Endothelial cell of umbilical vein (primary cell): Measurements from ENCODE around the gene DUSP15. TPM values are rescaled to one million over a fixed set of nuclear protein-coding genes. Genes with fewer than 3 reads are reported as not detected.

Experiments
- BruUV-seq: library from RNA; stranded (reverse); fragments of 400-500 nt; replicated peaks from 2 replicates; lab custom pipeline; 2021; lab: Mats Ljungman, UMichigan
- CTCF ChIA-PET: fragments of 300-600, 350-600 bp; sonication (Branson Sonifier 250); formaldehyde crosslinking; loops from one replicate; lab custom pipeline; 2021; ENCODE audit warnings: antibody characterized with exemption, inconsistent platforms; lab: Charles Lee
- POLR2A ChIA-PET: fragments of 300-600, 350-600 bp; sonication (Branson Sonifier 250); formaldehyde crosslinking; loops from one replicate; lab custom pipeline; 2021; ENCODE audit warnings: antibody characterized with exemption, inconsistent platforms; lab: Charles Lee
- DNase-seq: peaks from one replicate; pipeline ENCODE4 v3.0.0-alpha.2; 2011; ENCODE audit warnings: low read depth, low spot score
- FAIRE-seq: peaks from 2 replicates; lab custom pipeline; 2011; peaks lifted over from hg19 to GRCh38; lab: Jason Lieb, UNC
- H2AFZ ChIP-seq: 2 replicates; pipeline ENCODE4 v1.6.0; 2012; ENCODE audit warnings: low read depth, low read length, control low read depth, inconsistent platforms
- H3K27ac ChIP-seq: 2 replicates; pipeline ENCODE4 v1.5.1; 2011; ENCODE audit warnings: low read depth, mild to moderate bottlenecking, control low read depth, low read length, moderate library complexity; ENCODE audit not compliant: insufficient read depth
- H3K27me3 ChIP-seq, 2 experiments: 2 replicates each; pipeline versions ENCODE4 v1.6.0 to v1.6.1; 2011; ENCODE audit warnings: low read length in 2 of 2, mixed read lengths in 1 of 2; ENCODE audit not compliant: control insufficient read depth in 2 of 2, insufficient read depth in 2 of 2
- H3K36me3 ChIP-seq, 2 experiments: 2 replicates in 1 of 2; 3 replicates in 1 of 2; pipeline ENCODE4 v1.5.1; 2011; ENCODE audit warnings: low read length in 2 of 2, mild to moderate bottlenecking in 1 of 2, moderate library complexity in 1 of 2; ENCODE audit not compliant: control insufficient read depth in 2 of 2, insufficient read depth in 2 of 2; ENCODE audit errors: extremely low read depth in 1 of 2
- H3K4me1 ChIP-seq: 3 replicates; pipeline ENCODE4 v1.5.1; 2011; ENCODE audit warnings: mild to moderate bottlenecking, low read length; ENCODE audit not compliant: control insufficient read depth, insufficient read depth; ENCODE audit errors: extremely low read depth
- H3K4me2 ChIP-seq: 2 replicates; pipeline ENCODE4 v1.6.1; 2011; ENCODE audit warnings: low read length, control low read depth, mixed read lengths; ENCODE audit not compliant: insufficient read depth
- H3K4me3 ChIP-seq, 3 experiments: fragments of 200-600 bp in 1 of 3; sonication (generic), shearing (Covaris generic) in 1 of 3; replicated peaks in 1 of 3; 2 replicates each; pipeline ENCODE4 v1.5.1; 2011 to 2016; ENCODE audit warnings: control low read depth in 3 of 3, low read length in 3 of 3, mild to moderate bottlenecking in 2 of 3, inconsistent platforms in 1 of 3, low read depth in 1 of 3, moderate library complexity in 1 of 3; ENCODE audit not compliant: insufficient read depth in 1 of 3
- H3K79me2 ChIP-seq: 2 replicates; pipeline ENCODE4 v1.6.0; 2012; ENCODE audit warnings: low read length, inconsistent platforms; ENCODE audit not compliant: control insufficient read depth, insufficient read depth
- H3K9ac ChIP-seq: replicated peaks from 2 replicates; pipeline ENCODE3; 2011; ENCODE audit warnings: low read length, control low read depth; ENCODE audit not compliant: insufficient read depth; ENCODE audit errors: extremely low read depth
- H3K9me1 ChIP-seq: replicated peaks from 3 replicates; pipeline ENCODE4 v1.6.0; 2011; ENCODE audit warnings: mild to moderate bottlenecking, low read length; ENCODE audit not compliant: control insufficient read depth, insufficient read depth; ENCODE audit errors: extremely low read depth
- H3K9me3 ChIP-seq: replicated peaks from 2 replicates; pipeline ENCODE4 v1.5.1; 2012; ENCODE audit warnings: low read length, inconsistent platforms; ENCODE audit not compliant: control insufficient read depth, insufficient read depth
- H4K20me1 ChIP-seq: replicated peaks from 2 replicates; pipeline ENCODE3; 2011; ENCODE audit warnings: mild to moderate bottlenecking, low read length; ENCODE audit not compliant: control insufficient read depth, insufficient read depth; ENCODE audit errors: extremely low read depth
- CTCF ChIP-seq, 2 donors: IDR thresholded peaks; 1 replicate in 1 of 2; 2 replicates in 1 of 2; pipeline ENCODE4 v1.5.1; 2011; ENCODE audit warnings: low read length in 2 of 2, mild to moderate bottlenecking in 2 of 2, moderate library complexity in 2 of 2, control low read depth in 1 of 2, inconsistent platforms in 1 of 2, low read depth in 1 of 2; ENCODE audit not compliant: insufficient read depth in 1 of 2; ENCODE audit errors: extremely low read depth in 1 of 2
- EZH2 ChIP-seq: IDR thresholded peaks from 2 replicates; pipeline ENCODE4 v1.6.1; 2012; ENCODE audit warnings: borderline replicate concordance, low read depth, mild to moderate bottlenecking, moderate library complexity, low read length, inconsistent platforms; ENCODE audit not compliant: severe bottlenecking
- FOS ChIP-seq: IDR thresholded peaks from 2 replicates; pipeline ENCODE4 v1.6.1; 2011; ENCODE audit warnings: mild to moderate bottlenecking, low read length, moderate library complexity, borderline replicate concordance; ENCODE audit not compliant: insufficient read depth
- GATA2 ChIP-seq: IDR thresholded peaks from 2 replicates; pipeline ENCODE4 v1.7.0; 2011; ENCODE audit warnings: low read depth, mild to moderate bottlenecking, moderate library complexity, mixed read lengths, low read length; ENCODE audit not compliant: insufficient read length, insufficient read depth
- JUN ChIP-seq: IDR thresholded peaks from 2 replicates; pipeline ENCODE4 v1.6.1; 2011; ENCODE audit warnings: borderline replicate concordance, low read depth; ENCODE audit not compliant: insufficient read length, insufficient read depth
- MYC ChIP-seq: IDR thresholded peaks from one replicate; pipeline ENCODE4 v1.6.1; 2011; ENCODE audit warnings: mild to moderate bottlenecking, low read depth, low read length
- POLR2A ChIP-seq: IDR thresholded peaks from 2 replicates; pipeline ENCODE4 v1.6.1; 2012; ENCODE audit warnings: low read depth, mild to moderate bottlenecking, control low read depth, low read length
- POLR2AphosphoS5 ChIP-seq: IDR thresholded peaks from 2 replicates; pipeline ENCODE4 v1.6.1; 2012; ENCODE audit warnings: low read depth, mild to moderate bottlenecking, control low read depth, low read length, moderate library complexity; ENCODE audit not compliant: insufficient read depth
- dilution Hi-C: fragments of 300-500 bp; cut with MboI; formaldehyde crosslinking; loops from one replicate; pipeline ENCODE4 v1.15.0; 2019; ENCODE audit warnings: low sequenced_read_pairs; ENCODE audit not compliant: extremely low pct_ligation_motif_present
- intact Hi-C: fragments of 100-400 bp; cut with micrococcal nuclease; formaldehyde crosslinking; loops from one replicate; pipeline ENCODE4 v1.10.0; 2022
- polyA plus RNA-seq, 4 experiments: library from polyadenylated mRNA; depleted of rRNA in 3 of 4; stranded (reverse) in 3 of 4; unstranded in 1 of 4; fragments of >200 nt; gene quantifications; 2 replicates each; pipeline versions ENCODE4 v1.2.1 to v1.2.3, GENCODE V29; 2011 to 2012; ENCODE audit warnings: missing spikeins in 1 of 4
- total RNA-seq: library from RNA; stranded (reverse); gene quantifications from 2 replicates; pipeline ENCODE4 v1.2.3, GENCODE V29; 2021
- TF ChIP-seq, protein P1 (sequence below): IDR thresholded peaks from 2 replicates; pipeline ENCODE4 v1.6.1; 2011; ENCODE audit not compliant: insufficient read depth, insufficient read length

DUSP15 gene
- total and polyA plus RNA-seq, 2 donors (not counting 3 experiments of a cell fraction or from before 2014, with no cell fraction given): 0.33 TPM; not detected in 1

DNA sequence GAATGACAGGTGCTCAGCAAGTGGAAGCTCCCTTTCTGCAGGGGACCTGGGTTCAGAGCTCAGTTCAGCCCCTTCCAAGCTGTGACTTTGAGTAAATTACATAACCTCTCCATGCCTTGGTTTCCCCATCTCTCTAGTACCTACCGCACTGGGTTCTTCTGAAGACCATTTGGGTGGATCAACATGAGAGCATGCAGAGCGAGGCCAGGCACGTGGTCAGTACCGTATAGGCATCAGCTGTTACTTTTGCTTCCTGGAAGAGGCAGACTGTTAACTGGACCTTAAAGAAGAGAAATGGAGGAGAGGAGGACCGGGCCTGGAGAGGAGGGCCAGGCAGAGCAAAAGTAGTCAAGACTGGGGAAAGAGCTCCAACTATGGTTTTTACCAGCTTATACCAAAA, 52.9 kb downstream of the DUSP15 start:
- dilution Hi-C loops: no loop called here
- CTCF ChIA-PET: interaction anchor here (2.1 to 25.3 kb wide), 3 partner anchors 16 to 213 kb away, joined by 8 to 619 read pairs (median 8); partner anchors contain the start of gene FOXS1

GRCh38 chr20:31816221-31816620, 54.1 kb downstream of the DUSP15 start:
- H3K79me2 ChIP-seq: no peaks in the 10 kb centered on the region
- TF ChIP-seq POLR2A (no peak), MYC (no peak), CTCF (IDR thresholded peaks at IDR 0.05; ENCODE audit: extremely low read depth in 1 of 2, insufficient read depth in 1 of 2, low read depth in 1 of 2, low read length in 2 of 2) (no peak), EZH2 (no peak), FOS (no peak), POLR2AphosphoS5 (no peak), JUN (no peak), GATA2 (no peak)
- TF ChIP-seq, protein P1, sequence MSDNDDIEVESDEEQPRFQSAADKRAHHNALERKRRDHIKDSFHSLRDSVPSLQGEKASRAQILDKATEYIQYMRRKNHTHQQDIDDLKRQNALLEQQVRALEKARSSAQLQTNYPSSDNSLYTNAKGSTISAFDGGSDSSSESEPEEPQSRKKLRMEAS: no peak
- no peaks in the 10 kb centered on the region for H3K9me3 ChIP-seq
- BruUV-seq: no TSS peak
- H3K9me1 ChIP-seq: no peaks in the 10 kb centered on the region
- H3K27ac ChIP-seq: no peak overlapping the region
- POLR2A ChIA-PET: no interaction called here
- FAIRE-seq (no peak), DNase-seq (no peak)
- H3K4me1 ChIP-seq: peaks cover 8% of the 10 kb centered on the region
- H3K36me3 ChIP-seq: no peaks in the 10 kb centered on the region
- H3K27me3 ChIP-seq: no peaks in the 10 kb centered on the region
- H3K9ac ChIP-seq: no peak overlapping the region
- H3K4me2 ChIP-seq: no peak overlapping the region
- no peak overlapping the region for H2AFZ ChIP-seq
- H3K4me3 ChIP-seq: no peak overlapping the region
- no peaks in the 10 kb centered on the region for H4K20me1 ChIP-seq
- CTCF ChIA-PET: interaction anchor here (0.9 to 25.3 kb wide), 4 partner anchors 18 to 183 kb away, joined by 3 to 619 read pairs (median 6); partner anchors contain the start of genes FOXS1 and PDRG1
- dilution Hi-C loops: no loop called here
- intact Hi-C loops: no loop called here

More for the DNA sequence above, 52.9 kb downstream of the DUSP15 start:
- Histone ChIP-seq H3K36me3 (no peaks in the 10 kb centered on the region), H3K27me3 (no peaks in the 10 kb centered on the region), H3K4me2 (no peak overlapping the region), H3K9me1 (no peaks in the 10 kb centered on the region), H4K20me1 (no peaks in the 10 kb centered on the region), H3K9me3 (no peaks in the 10 kb centered on the region), H3K9ac (no peak overlapping the region), H3K4me3 (no peak overlapping the region), H3K4me1 (peaks cover under 1% of the 10 kb centered on the region), H3K79me2 (no peaks in the 10 kb centered on the region), H2AFZ (no peak overlapping the region), H3K27ac (no peak overlapping the region)
- POLR2A ChIA-PET: interaction anchor here (0.6 kb wide), 1 partner anchor 1780 kb away, joined by 4 read pairs; no protein-coding TSS in a partner anchor
- TF ChIP-seq JUN: no peak
- TF ChIP-seq EZH2: no peak
- no peak for TF ChIP-seq FOS
- TF ChIP-seq MYC: no peak
- no peak for TF ChIP-seq POLR2AphosphoS5
- FAIRE-seq (no peak), DNase-seq (no peak)
- no TSS peak for BruUV-seq
- intact Hi-C loops: no loop called here
